ENCODE results near the gene FEZ2.

DNA sequence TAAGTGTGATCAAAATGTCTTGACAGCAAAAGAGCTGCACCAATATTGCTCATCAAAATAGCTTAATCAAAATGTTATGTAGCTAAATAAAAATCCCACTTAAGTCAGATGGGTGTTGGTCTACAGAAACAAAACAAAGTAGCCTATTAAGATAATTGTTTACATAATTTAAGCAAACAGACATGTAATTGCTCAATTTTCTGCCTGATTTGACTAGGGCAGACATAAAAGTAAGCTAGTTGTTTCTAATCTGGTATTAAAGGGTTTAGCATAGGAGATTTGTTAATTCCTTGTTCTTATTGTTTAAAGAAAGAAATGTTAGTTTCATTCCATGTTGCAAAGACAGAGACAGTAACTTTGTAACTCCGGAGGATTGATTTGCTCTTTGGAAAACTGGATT lies 11.5 kb upstream of the FEZ2 start:
- TF ChIP-seq, protein P1, sequence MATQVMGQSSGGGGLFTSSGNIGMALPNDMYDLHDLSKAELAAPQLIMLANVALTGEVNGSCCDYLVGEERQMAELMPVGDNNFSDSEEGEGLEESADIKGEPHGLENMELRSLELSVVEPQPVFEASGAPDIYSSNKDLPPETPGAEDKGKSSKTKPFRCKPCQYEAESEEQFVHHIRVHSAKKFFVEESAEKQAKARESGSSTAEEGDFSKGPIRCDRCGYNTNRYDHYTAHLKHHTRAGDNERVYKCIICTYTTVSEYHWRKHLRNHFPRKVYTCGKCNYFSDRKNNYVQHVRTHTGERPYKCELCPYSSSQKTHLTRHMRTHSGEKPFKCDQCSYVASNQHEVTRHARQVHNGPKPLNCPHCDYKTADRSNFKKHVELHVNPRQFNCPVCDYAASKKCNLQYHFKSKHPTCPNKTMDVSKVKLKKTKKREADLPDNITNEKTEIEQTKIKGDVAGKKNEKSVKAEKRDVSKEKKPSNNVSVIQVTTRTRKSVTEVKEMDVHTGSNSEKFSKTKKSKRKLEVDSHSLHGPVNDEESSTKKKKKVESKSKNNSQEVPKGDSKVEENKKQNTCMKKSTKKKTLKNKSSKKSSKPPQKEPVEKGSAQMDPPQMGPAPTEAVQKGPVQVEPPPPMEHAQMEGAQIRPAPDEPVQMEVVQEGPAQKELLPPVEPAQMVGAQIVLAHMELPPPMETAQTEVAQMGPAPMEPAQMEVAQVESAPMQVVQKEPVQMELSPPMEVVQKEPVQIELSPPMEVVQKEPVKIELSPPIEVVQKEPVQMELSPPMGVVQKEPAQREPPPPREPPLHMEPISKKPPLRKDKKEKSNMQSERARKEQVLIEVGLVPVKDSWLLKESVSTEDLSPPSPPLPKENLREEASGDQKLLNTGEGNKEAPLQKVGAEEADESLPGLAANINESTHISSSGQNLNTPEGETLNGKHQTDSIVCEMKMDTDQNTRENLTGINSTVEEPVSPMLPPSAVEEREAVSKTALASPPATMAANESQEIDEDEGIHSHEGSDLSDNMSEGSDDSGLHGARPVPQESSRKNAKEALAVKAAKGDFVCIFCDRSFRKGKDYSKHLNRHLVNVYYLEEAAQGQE (IDR thresholded peaks at IDR 0.05; ENCODE audit: insufficient read depth in 1 of 2, low read depth in 2 of 2, low read length in 1 of 2), result no peak
- TF ChIP-seq POLR2AphosphoS5 (IDR thresholded peaks at IDR 0.05; ENCODE audit: low read depth, low read length) (no peak), TCF7L2 (IDR thresholded peaks at IDR 0.05; ENCODE audit: low read depth, low read length) (no peak), SIN3A (IDR thresholded peaks at IDR 0.05; ENCODE audit: borderline replicate concordance, insufficient read depth, low read depth, low read length) (no peak)
- TF ChIP-seq, protein P2, sequence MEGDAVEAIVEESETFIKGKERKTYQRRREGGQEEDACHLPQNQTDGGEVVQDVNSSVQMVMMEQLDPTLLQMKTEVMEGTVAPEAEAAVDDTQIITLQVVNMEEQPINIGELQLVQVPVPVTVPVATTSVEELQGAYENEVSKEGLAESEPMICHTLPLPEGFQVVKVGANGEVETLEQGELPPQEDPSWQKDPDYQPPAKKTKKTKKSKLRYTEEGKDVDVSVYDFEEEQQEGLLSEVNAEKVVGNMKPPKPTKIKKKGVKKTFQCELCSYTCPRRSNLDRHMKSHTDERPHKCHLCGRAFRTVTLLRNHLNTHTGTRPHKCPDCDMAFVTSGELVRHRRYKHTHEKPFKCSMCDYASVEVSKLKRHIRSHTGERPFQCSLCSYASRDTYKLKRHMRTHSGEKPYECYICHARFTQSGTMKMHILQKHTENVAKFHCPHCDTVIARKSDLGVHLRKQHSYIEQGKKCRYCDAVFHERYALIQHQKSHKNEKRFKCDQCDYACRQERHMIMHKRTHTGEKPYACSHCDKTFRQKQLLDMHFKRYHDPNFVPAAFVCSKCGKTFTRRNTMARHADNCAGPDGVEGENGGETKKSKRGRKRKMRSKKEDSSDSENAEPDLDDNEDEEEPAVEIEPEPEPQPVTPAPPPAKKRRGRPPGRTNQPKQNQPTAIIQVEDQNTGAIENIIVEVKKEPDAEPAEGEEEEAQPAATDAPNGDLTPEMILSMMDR (IDR thresholded peaks at IDR 0.05), result no peak

All from Panc1 (cell line).